ENCODE measurements around the gene MNDA. TPM values are rescaled to one million over a fixed set of nuclear protein-coding genes. Genes with fewer than 3 reads are reported as not detected.

The MNDA gene

DNA sequence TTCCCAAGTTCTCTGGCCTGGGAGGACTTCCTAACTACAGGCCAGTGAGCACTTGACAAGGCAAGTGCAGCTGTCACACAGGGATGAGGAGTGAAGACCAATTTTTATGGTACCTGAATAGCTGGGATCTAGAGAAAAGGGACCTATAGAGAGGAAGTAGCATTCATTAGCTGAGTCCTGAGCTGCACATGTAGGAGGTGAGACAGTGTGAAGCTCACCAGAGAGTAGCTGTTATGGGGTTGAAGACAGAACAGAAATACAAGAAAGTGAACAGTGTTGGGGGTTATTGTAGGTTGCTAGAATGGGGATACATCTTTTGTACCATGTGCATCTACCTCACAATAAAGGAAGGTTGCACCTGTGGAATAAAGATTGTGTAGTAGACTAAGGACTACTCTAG lies 62.5 kb downstream of the MNDA start:
- H3K23ac ChIP-seq (ENCODE audit: low read length) = no peak overlapping the region
- H3K18ac ChIP-seq (ENCODE audit: low read length) = no peak overlapping the region

DNA sequence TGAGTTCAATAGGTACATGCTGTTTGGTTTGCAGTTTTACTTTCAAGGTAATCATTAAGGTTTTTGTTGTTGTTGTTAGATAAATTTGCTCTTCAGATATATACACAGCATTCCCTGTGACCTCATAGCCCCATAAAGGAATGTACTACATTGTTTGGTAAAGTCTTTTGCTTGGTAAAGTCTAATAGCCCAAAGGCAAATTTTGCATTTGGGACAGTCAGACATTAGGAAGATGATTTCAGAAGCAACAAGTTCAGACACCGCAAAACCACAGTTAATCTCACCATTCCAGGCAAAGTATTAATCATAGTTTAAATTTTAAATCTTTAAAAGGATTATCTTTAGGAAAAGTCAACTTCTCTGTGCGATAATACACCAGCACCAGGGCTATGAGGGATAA lies 67.6 kb downstream of the MNDA start:
- Histone ChIP-seq H3K27ac (ENCODE audit: low read depth, low read length) (no peak overlapping the region), H4K5ac (ENCODE audit: low read length) (no peak overlapping the region), H4K8ac (ENCODE audit: low read depth, low read length) (no peak overlapping the region), H3K4me2 (ENCODE audit: low read length) (no peak overlapping the region), H2AK5ac (ENCODE audit: low read length) (no peak overlapping the region), H3K9ac (ENCODE audit: low read length) (no peak overlapping the region), H3K4me1 (ENCODE audit: control insufficient read depth, low read depth, low read length) (no peaks in the 10 kb centered on the region), H3K23ac (ENCODE audit: low read length) (no peak overlapping the region), H3K79me2 (ENCODE audit: control insufficient read depth, insufficient read depth, low read length) (no peaks in the 10 kb centered on the region), H2BK120ac (ENCODE audit: low read depth, low read length) (no peak overlapping the region), H2BK5ac (ENCODE audit: low read length) (no peak overlapping the region), H3K18ac (ENCODE audit: low read length) (no peak overlapping the region), H3K79me1 (ENCODE audit: low read length) (no peaks in the 10 kb centered on the region), H3K27me3 (ENCODE audit: insufficient read depth, low read length, poor library complexity) (no peaks in the 10 kb centered on the region), H3K4me3 (ENCODE audit: low read length) (no peak overlapping the region), H2BK15ac (replicated peaks; ENCODE audit: low read depth) (no peak overlapping the region), H3K56ac (ENCODE audit: low read length) (no peak overlapping the region), H3K4ac (ENCODE audit: low read depth, low read length) (no peak overlapping the region), H3K36me3 (ENCODE audit: control insufficient read depth, insufficient read depth, low read length) (no peaks in the 10 kb centered on the region)
- no peak for DNase-seq
- WGBS (ENCODE audit: extremely low coverage, insufficient coverage, low lambda C conversion rate) = no CpG with 5 or more reads among the region's 2 CpGs

More for the DNA sequence above, 62.5 kb downstream of the MNDA start:
- H3K56ac ChIP-seq (ENCODE audit: low read length) = no peak overlapping the region
- H3K27ac ChIP-seq (ENCODE audit: low read depth, low read length) = no peak overlapping the region
- H3K4me3 ChIP-seq (ENCODE audit: low read length) = no peak overlapping the region
- H3K27me3 ChIP-seq (ENCODE audit: insufficient read depth, low read length, poor library complexity) = no peaks in the 10 kb centered on the region
- no peak overlapping the region for H2AK5ac ChIP-seq (ENCODE audit: low read length)
- H2BK120ac ChIP-seq (ENCODE audit: low read depth, low read length) = no peak overlapping the region
- no peaks in the 10 kb centered on the region for H3K4me1 ChIP-seq (ENCODE audit: control insufficient read depth, low read depth, low read length)
- H3K4me2 ChIP-seq (ENCODE audit: low read length) = no peak overlapping the region
- no peak overlapping the region for H2BK15ac ChIP-seq (replicated peaks; ENCODE audit: low read depth)
- H3K36me3 ChIP-seq (ENCODE audit: control insufficient read depth, insufficient read depth, low read length) = no peaks in the 10 kb centered on the region
- no peak overlapping the region for H3K4ac ChIP-seq (ENCODE audit: low read depth, low read length)
- H2BK5ac ChIP-seq (ENCODE audit: low read length) = no peak overlapping the region
- H3K9ac ChIP-seq (ENCODE audit: low read length) = no peak overlapping the region
- H4K8ac ChIP-seq (ENCODE audit: low read depth, low read length) = no peak overlapping the region
- no peaks in the 10 kb centered on the region for H3K79me2 ChIP-seq (ENCODE audit: control insufficient read depth, insufficient read depth, low read length)
- H4K5ac ChIP-seq (ENCODE audit: low read length) = no peak overlapping the region
- DNase-seq = no peak
- no peaks in the 10 kb centered on the region for H3K79me1 ChIP-seq (ENCODE audit: low read length)

Small RNA genes within 50 kb of the gene (small RNA-seq; reads per million reads assigned to genes)
- not detected for gene OR2AQ1P (ENCODE audit: insufficient read depth)
